ENCODE results near the gene NFATC3.
"Not testable (repeated sequence)": the region's sequence is repeated elsewhere in the genome, so short reads cannot be mapped to it uniquely, and the experiment has no call there.

NFATC3 gene

DNA sequence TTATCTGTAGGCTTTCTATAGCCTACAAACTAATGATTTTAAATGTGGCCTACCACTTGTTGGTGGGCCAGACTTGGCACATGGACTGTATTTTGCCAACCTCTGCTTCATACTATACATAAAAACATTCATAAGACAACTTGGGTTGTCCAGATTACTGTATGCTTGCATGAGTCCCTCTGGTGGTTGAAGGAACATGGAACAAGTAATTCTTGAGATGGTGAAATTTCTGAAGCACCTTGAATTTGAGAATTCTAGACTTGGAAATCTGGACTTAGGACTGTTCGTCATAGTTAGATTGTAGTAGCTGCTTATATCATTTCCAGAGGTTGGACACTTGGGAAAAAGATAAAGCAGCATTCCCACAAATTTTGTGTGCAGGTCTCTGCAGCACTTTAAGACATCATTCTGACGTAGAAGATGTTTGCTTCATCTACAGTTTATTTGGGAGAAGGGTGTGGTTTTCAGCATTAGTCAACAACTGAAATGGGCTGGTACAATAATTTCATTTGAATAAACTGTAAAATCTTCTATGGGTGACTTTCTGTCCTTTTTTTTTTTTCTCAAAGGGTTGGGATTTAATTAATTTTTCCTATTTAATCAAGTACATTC is 31.2 kb downstream of the NFATC3 start:
- no CpG with 5 or more reads among the region's 2 CpGs for WGBS (ENCODE audit: extremely low coverage, insufficient coverage, insufficient read length)

DNA sequence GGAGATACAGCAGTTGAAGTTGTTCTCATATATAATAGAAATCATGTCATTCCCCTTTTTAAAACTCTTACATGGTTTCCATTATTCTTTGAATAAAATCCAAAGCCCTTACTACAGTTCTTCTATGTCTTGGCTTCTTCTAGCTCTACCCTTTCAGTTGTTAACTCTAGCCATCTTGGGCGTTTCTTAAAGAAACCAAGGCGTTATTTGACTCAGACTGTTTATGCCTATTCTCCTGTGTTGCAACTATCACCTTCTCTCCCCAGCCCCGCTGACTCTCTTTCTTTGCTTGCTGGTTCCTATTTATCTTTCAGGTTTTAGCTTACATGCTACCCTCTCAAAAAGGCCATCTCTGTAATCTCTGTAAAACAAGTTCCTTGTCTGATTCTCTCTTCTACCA is 32.7 kb downstream of the NFATC3 start:
- Histone ChIP-seq H4K12ac (ENCODE audit: low read depth, low read length) (no peak overlapping the region), H3K9ac (ENCODE audit: low read length) (no peak overlapping the region), H3K4me1 (ENCODE audit: control insufficient read depth in 1 of 2, insufficient read depth in 2 of 2, low read length in 2 of 2) (peaks cover 0 to 4% of the 10 kb centered on the region in 2 experiments), H3K36me3 (ENCODE audit: control insufficient read depth in 1 of 2, insufficient read depth in 2 of 2, low read length in 2 of 2) (peaks cover 0 to 3% of the 10 kb centered on the region in 2 experiments), H3K79me2 (ENCODE audit: control insufficient read depth, insufficient read depth, low read length, poor library complexity) (no peaks in the 10 kb centered on the region), H4K91ac (ENCODE audit: low read depth, low read length) (no peak overlapping the region), H4K8ac (ENCODE audit: low read depth, low read length) (no peak overlapping the region), H3K4me3 (ENCODE audit: low read depth, low read length) (no peak overlapping the region), H2AFZ (ENCODE audit: insufficient read depth, low read length, poor library complexity) (no peak overlapping the region), H3K79me1 (ENCODE audit: low read length) (no peaks in the 10 kb centered on the region), H3K18ac (ENCODE audit: low read length) (no peak overlapping the region), H2BK5ac (ENCODE audit: low read depth, low read length, poor library complexity) (no peak overlapping the region), H3K23ac (ENCODE audit: low read length) (no peak overlapping the region), H3K27me3 (ENCODE audit: insufficient read depth, low read length) (no peaks in the 10 kb centered on the region), H2AK5ac (ENCODE audit: low read length) (no peak overlapping the region), H3K4me2 (ENCODE audit: low read length) (no peak overlapping the region), H3K14ac (ENCODE audit: low read length) (no peak overlapping the region), H3K9me3 (ENCODE audit: insufficient read depth, low read depth, low read length) (peaks cover 2% of the 10 kb centered on the region), H3K27ac (ENCODE audit: low read depth, low read length) (no peak overlapping the region), H2BK12ac (ENCODE audit: low read length) (no peak overlapping the region), H3K4ac (ENCODE audit: low read depth, low read length) (no peak overlapping the region), H2BK120ac (ENCODE audit: insufficient read depth, low read length, poor library complexity) (no peak overlapping the region)
- no peak for DNase-seq
- no CpG with 5 or more reads among the region's 3 CpGs for WGBS (ENCODE audit: extremely low coverage, insufficient coverage, insufficient read length)

More for the DNA sequence above, 31.2 kb downstream of the NFATC3 start:
- Histone ChIP-seq H3K36me3 (ENCODE audit: control insufficient read depth in 1 of 2, insufficient read depth in 2 of 2, low read length in 2 of 2) (no peaks in the 10 kb centered on the region), H3K9ac (ENCODE audit: low read length) (no peak overlapping the region), H3K23ac (ENCODE audit: low read length) (no peak overlapping the region), H4K91ac (ENCODE audit: low read depth, low read length) (no peak overlapping the region), H3K9me3 (ENCODE audit: insufficient read depth, low read depth, low read length) (peaks cover 2% of the 10 kb centered on the region), H3K79me1 (ENCODE audit: low read length) (no peaks in the 10 kb centered on the region), H2AFZ (ENCODE audit: insufficient read depth, low read length, poor library complexity) (no peak overlapping the region), H2BK120ac (ENCODE audit: insufficient read depth, low read length, poor library complexity) (no peak overlapping the region), H4K8ac (ENCODE audit: low read depth, low read length) (no peak overlapping the region), H3K4me1 (ENCODE audit: control insufficient read depth in 1 of 2, insufficient read depth in 2 of 2, low read length in 2 of 2) (peaks cover 0 to 4% of the 10 kb centered on the region in 2 experiments), H3K18ac (ENCODE audit: low read length) (no peak overlapping the region), H3K27me3 (ENCODE audit: insufficient read depth, low read length) (no peaks in the 10 kb centered on the region), H4K12ac (ENCODE audit: low read depth, low read length) (no peak overlapping the region), H3K79me2 (ENCODE audit: control insufficient read depth, insufficient read depth, low read length, poor library complexity) (no peaks in the 10 kb centered on the region), H3K4ac (ENCODE audit: low read depth, low read length) (no peak overlapping the region), H3K4me2 (ENCODE audit: low read length) (no peak overlapping the region), H2BK12ac (ENCODE audit: low read length) (no peak overlapping the region), H2BK5ac (ENCODE audit: low read depth, low read length, poor library complexity) (no peak overlapping the region), H3K14ac (ENCODE audit: low read length) (no peak overlapping the region), H2AK5ac (ENCODE audit: low read length) (no peak overlapping the region), H3K4me3 (ENCODE audit: low read depth, low read length) (no peak overlapping the region), H3K27ac (ENCODE audit: low read depth, low read length) (no peak overlapping the region)
- DNase-seq = peak in 1 of 2 donors; percentile 21

- H3K9ac ChIP-seq (ENCODE audit: low read length) = not testable (repeated sequence)
Observed at GRCh38 chr16:68118954-68119353, 33.8 kb downstream of the NFATC3 start.

GRCh38 chr16:68120496-68120895 is 35.3 kb downstream of the NFATC3 start:
- H4K91ac ChIP-seq (ENCODE audit: low read depth, low read length); H2BK12ac ChIP-seq (ENCODE audit: low read length); H4K8ac ChIP-seq (ENCODE audit: low read depth, low read length); H3K4ac ChIP-seq (ENCODE audit: low read depth, low read length); H3K9ac ChIP-seq (ENCODE audit: low read length); H3K4me2 ChIP-seq (ENCODE audit: low read length); H3K27ac ChIP-seq (ENCODE audit: low read depth, low read length); H2BK5ac ChIP-seq (ENCODE audit: low read depth, low read length, poor library complexity); H3K23ac ChIP-seq (ENCODE audit: low read length); H4K12ac ChIP-seq (ENCODE audit: low read depth, low read length); H3K4me3 ChIP-seq (ENCODE audit: low read depth, low read length); H3K27me3 ChIP-seq (ENCODE audit: insufficient read depth, low read length); H3K79me2 ChIP-seq (ENCODE audit: control insufficient read depth, insufficient read depth, low read length, poor library complexity); H2AK5ac ChIP-seq (ENCODE audit: low read length); H2AFZ ChIP-seq (ENCODE audit: insufficient read depth, low read length, poor library complexity); H3K79me1 ChIP-seq (ENCODE audit: low read length); H3K14ac ChIP-seq (ENCODE audit: low read length); H3K9me3 ChIP-seq (ENCODE audit: insufficient read depth, low read depth, low read length); H3K36me3 ChIP-seq (ENCODE audit: control insufficient read depth in 1 of 2, insufficient read depth in 2 of 2, low read length in 2 of 2); H3K4me1 ChIP-seq (ENCODE audit: control insufficient read depth in 1 of 2, insufficient read depth in 2 of 2, low read length in 2 of 2); H2BK120ac ChIP-seq (ENCODE audit: insufficient read depth, low read length, poor library complexity); H3K18ac ChIP-seq (ENCODE audit: low read length); DNase-seq: not testable (repeated sequence)
- no CpG with 5 or more reads among the region's 5 CpGs for WGBS (ENCODE audit: extremely low coverage, insufficient coverage, insufficient read length)

More at GRCh38 chr16:68118954-68119353, 33.8 kb downstream of the NFATC3 start:
- not testable (repeated sequence) for H4K8ac ChIP-seq (ENCODE audit: low read depth, low read length); H3K4me1 ChIP-seq (ENCODE audit: control insufficient read depth in 1 of 2, insufficient read depth in 2 of 2, low read length in 2 of 2); H3K14ac ChIP-seq (ENCODE audit: low read length); H3K4me3 ChIP-seq (ENCODE audit: low read depth, low read length); DNase-seq; H3K4me2 ChIP-seq (ENCODE audit: low read length); H2AK5ac ChIP-seq (ENCODE audit: low read length); H3K79me1 ChIP-seq (ENCODE audit: low read length); H3K27ac ChIP-seq (ENCODE audit: low read depth, low read length); H3K27me3 ChIP-seq (ENCODE audit: insufficient read depth, low read length); H3K18ac ChIP-seq (ENCODE audit: low read length); H4K91ac ChIP-seq (ENCODE audit: low read depth, low read length); H3K79me2 ChIP-seq (ENCODE audit: control insufficient read depth, insufficient read depth, low read length, poor library complexity); H2BK120ac ChIP-seq (ENCODE audit: insufficient read depth, low read length, poor library complexity); H2BK12ac ChIP-seq (ENCODE audit: low read length); H3K36me3 ChIP-seq (ENCODE audit: control insufficient read depth in 1 of 2, insufficient read depth in 2 of 2, low read length in 2 of 2); H4K12ac ChIP-seq (ENCODE audit: low read depth, low read length); H3K23ac ChIP-seq (ENCODE audit: low read length); H3K4ac ChIP-seq (ENCODE audit: low read depth, low read length); H3K9me3 ChIP-seq (ENCODE audit: insufficient read depth, low read depth, low read length); H2AFZ ChIP-seq (ENCODE audit: insufficient read depth, low read length, poor library complexity); H2BK5ac ChIP-seq (ENCODE audit: low read depth, low read length, poor library complexity)
- no CpG with 5 or more reads among the region's 13 CpGs for WGBS (ENCODE audit: extremely low coverage, insufficient coverage, insufficient read length)
